Measurements from ENCODE around the gene NFIB. TPM values are rescaled to one million over a fixed set of nuclear protein-coding genes. Genes with fewer than 3 reads are reported as not detected.

Gene NFIB
- total RNA-seq, 2 donors from 2014 or later = 5.3 to 14.1 TPM

DNA sequence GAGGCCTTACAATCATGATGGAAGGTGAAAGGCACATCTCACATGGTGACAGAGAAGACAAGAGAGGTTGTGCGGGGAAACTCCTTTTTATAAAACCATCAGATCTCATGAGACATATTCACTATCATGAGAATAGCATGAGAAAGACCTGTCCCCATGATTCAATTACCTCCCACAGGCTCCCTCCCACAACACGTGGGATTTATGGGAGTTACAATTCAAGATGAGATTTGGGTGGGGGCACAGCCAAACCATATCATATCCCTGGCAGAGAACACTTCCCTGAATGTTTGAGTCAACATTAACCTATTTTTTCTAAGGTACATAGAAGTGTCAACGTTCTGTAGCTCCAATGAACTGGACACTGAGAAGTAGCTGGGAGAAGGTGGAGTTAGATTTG is 280.9 kb downstream of the NFIB start:
- Mint-ChIP-seq H3K27me3 (ENCODE audit: insufficient read depth) (no peaks in the 10 kb centered on the region), H3K36me3 (ENCODE audit: low read depth) (no peaks in the 10 kb centered on the region), H3K27ac (no peak overlapping the region), H3K9me3 (no peaks in the 10 kb centered on the region), H3K4me3 (no peak overlapping the region), H3K4me1 (peaks cover 7% of the 10 kb centered on the region)
- 84 to 100% methylated on average over 1 to 3 of the region's 3 CpGs for WGBS, 2 experiments (ENCODE audit: insufficient coverage in 1 of 2, insufficient read length in 1 of 2)
- H3K36me3 ChIP-seq (ENCODE audit: control insufficient read depth, insufficient read depth, low read length) = no peaks in the 10 kb centered on the region
- H3K4me1 ChIP-seq (ENCODE audit: control insufficient read depth, insufficient read depth, low read length) = no peaks in the 10 kb centered on the region
- H3K27me3 ChIP-seq (ENCODE audit: control insufficient read depth, insufficient read depth, low read length, poor library complexity, severe bottlenecking) = no peaks in the 10 kb centered on the region
- DNase-seq = no peak
- H3K27ac ChIP-seq (ENCODE audit: low read depth, low read length) = no peak overlapping the region
- no peak overlapping the region for H3K9ac ChIP-seq (ENCODE audit: extremely low read depth, low read length, poor library complexity, severe bottlenecking)
- no peak overlapping the region for H3K4me3 ChIP-seq (ENCODE audit: low read length)
- TF ChIP-seq, protein P1, sequence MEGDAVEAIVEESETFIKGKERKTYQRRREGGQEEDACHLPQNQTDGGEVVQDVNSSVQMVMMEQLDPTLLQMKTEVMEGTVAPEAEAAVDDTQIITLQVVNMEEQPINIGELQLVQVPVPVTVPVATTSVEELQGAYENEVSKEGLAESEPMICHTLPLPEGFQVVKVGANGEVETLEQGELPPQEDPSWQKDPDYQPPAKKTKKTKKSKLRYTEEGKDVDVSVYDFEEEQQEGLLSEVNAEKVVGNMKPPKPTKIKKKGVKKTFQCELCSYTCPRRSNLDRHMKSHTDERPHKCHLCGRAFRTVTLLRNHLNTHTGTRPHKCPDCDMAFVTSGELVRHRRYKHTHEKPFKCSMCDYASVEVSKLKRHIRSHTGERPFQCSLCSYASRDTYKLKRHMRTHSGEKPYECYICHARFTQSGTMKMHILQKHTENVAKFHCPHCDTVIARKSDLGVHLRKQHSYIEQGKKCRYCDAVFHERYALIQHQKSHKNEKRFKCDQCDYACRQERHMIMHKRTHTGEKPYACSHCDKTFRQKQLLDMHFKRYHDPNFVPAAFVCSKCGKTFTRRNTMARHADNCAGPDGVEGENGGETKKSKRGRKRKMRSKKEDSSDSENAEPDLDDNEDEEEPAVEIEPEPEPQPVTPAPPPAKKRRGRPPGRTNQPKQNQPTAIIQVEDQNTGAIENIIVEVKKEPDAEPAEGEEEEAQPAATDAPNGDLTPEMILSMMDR (conservative IDR thresholded peaks at IDR 0.05) = no peak
- no peaks in the 10 kb centered on the region for H3K9me3 ChIP-seq (ENCODE audit: control insufficient read depth, low read length)

All from endodermal cell (in vitro differentiated cells).